HCT116 (cell line): ENCODE measurements around the gene CHST12. TPM values are rescaled to one million over a fixed set of nuclear protein-coding genes. Genes with fewer than 3 reads are reported as not detected.
"Not testable (repeated sequence)": the region's sequence is repeated elsewhere in the genome, so short reads cannot be mapped to it uniquely, and the experiment has no call there.

Source experiments
- ATAC-seq: fragments of 200-7000 bp; cut with Tn5 transposase; 2 replicates; pipeline ENCODE4 v1.9.1; 2020; ENCODE audit warnings: mild to moderate bottlenecking, moderate library complexity
- BruUV-seq: library from RNA; stranded (reverse); fragments of 400-500 nt; replicated peaks from 2 replicates; lab custom pipeline; 2021; lab: Mats Ljungman, UMichigan
- CTCF ChIA-PET: fragments of 300-600 bp; sonication (Branson Sonifier 250); formaldehyde crosslinking; loops from one replicate; lab custom pipeline; 2021; ENCODE audit warnings: antibody characterized with exemption; lab: Charles Lee
- POLR2A ChIA-PET: fragments of 300-600, 350-600 bp; sonication (Branson Sonifier 250); formaldehyde crosslinking; loops from one replicate; lab custom pipeline; 2021; ENCODE audit warnings: antibody characterized with exemption; lab: Charles Lee
- RAD21 ChIA-PET, 2 experiments: fragments of 300-600 bp; sonication (Branson Sonifier 250); formaldehyde crosslinking; loops; one replicate each; lab custom pipeline; 2023; ENCODE audit warnings: low total read pairs in 2 of 2; ENCODE audit not compliant: uncharacterized antibody in 2 of 2, unreplicated experiment in 2 of 2, low non-redundant PET in 1 of 2; lab: Charles Lee
- DNase-seq: peaks from one replicate; pipeline ENCODE4 v3.0.0-alpha.2; 2010; ENCODE audit warnings: low read depth, low spot score
- H2AFZ ChIP-seq: fragments of 200-600 bp; shearing (Covaris generic), sonication (generic); 2 replicates; pipeline ENCODE4 v1.6.1; 2017; ENCODE audit warnings: low read depth, mixed run types, mixed read lengths, antibody characterized with exemption, low read length; ENCODE audit not compliant: poor library complexity, severe bottlenecking
- H3K27ac ChIP-seq: 2 replicates; pipeline ENCODE4 v1.5.1; 2012; ENCODE audit warnings: low read depth, low read length
- H3K27me3 ChIP-seq: fragments of 200-600 bp; sonication (generic); 2 replicates; pipeline ENCODE4 v1.6.1; 2016; ENCODE audit warnings: mixed run types, low read length, mixed read lengths; ENCODE audit not compliant: insufficient read depth
- H3K36me3 ChIP-seq, 2 experiments: fragments of 200-500 bp in 1 of 2; fragments of 200-600 bp in 1 of 2; sonication (Bioruptor generic) in 1 of 2; sonication (generic) in 1 of 2; 2 replicates each; pipeline versions ENCODE4 v1.5.1 to v1.6.1; 2014 to 2016; ENCODE audit warnings: low read length in 2 of 2, inconsistent platforms in 1 of 2, mixed read lengths in 1 of 2, mixed run types in 1 of 2; ENCODE audit not compliant: insufficient read depth in 2 of 2, control insufficient read depth in 1 of 2
- H3K4me1 ChIP-seq, 2 experiments: fragments of 200-600 bp in 1 of 2; sonication (generic) in 1 of 2; 2 replicates each; pipeline versions ENCODE4 v1.5.1 to v1.6.1; 2012 to 2017; ENCODE audit warnings: low read length in 2 of 2, inconsistent platforms in 1 of 2, mild to moderate bottlenecking in 1 of 2, mixed read lengths in 1 of 2, mixed run types in 1 of 2, moderate library complexity in 1 of 2; ENCODE audit not compliant: insufficient read depth in 2 of 2, control insufficient read depth in 1 of 2
- H3K4me2 ChIP-seq: fragments of 200-600 bp; sonication (generic); 2 replicates; pipeline ENCODE4 v1.6.1; 2017; ENCODE audit warnings: mixed run types, low read length, mixed read lengths
- H3K4me3 ChIP-seq, 2 experiments: fragments of 200-600 bp in 1 of 2; sonication (generic) in 1 of 2; replicated peaks in 1 of 2; 2 replicates each; pipeline ENCODE4 v1.5.1; 2011 to 2016; ENCODE audit warnings: low read length in 2 of 2, control low read depth in 1 of 2, low read depth in 1 of 2, mild to moderate bottlenecking in 1 of 2, mixed read lengths in 1 of 2, mixed run types in 1 of 2
- H3K79me2 ChIP-seq: fragments of 200-600 bp; sonication (generic); 2 replicates; pipeline ENCODE4 v1.6.1; 2017; ENCODE audit warnings: mild to moderate bottlenecking, mixed run types, low read length, moderate library complexity, mixed read lengths; ENCODE audit not compliant: insufficient read depth
- H3K9ac ChIP-seq: fragments of 200-600 bp; sonication (generic); 2 replicates; pipeline ENCODE4 v1.6.1; 2016; ENCODE audit warnings: low read length, mixed read lengths
- H3K9me2 ChIP-seq: fragments of 200-600 bp; sonication (generic), shearing (Covaris generic); 2 replicates; pipeline ENCODE4 v1.6.1; 2017; ENCODE audit warnings: mixed run types, mild to moderate bottlenecking, moderate library complexity; ENCODE audit not compliant: insufficient read depth
- H3K9me3 ChIP-seq, 2 experiments: fragments of 200-500 bp in 1 of 2; fragments of 200-600 bp in 1 of 2; sonication (Bioruptor generic) in 1 of 2; sonication (generic) in 1 of 2; 2 replicates each; pipeline ENCODE4 v1.6.1; 2014 to 2017; ENCODE audit warnings: low read length in 2 of 2, mixed read lengths in 2 of 2, inconsistent platforms in 1 of 2, low read depth in 1 of 2, mild to moderate bottlenecking in 1 of 2, mixed run types in 1 of 2, moderate library complexity in 1 of 2; ENCODE audit not compliant: control insufficient read depth in 1 of 2, insufficient read depth in 1 of 2
- H4K20me1 ChIP-seq: fragments of 200-600 bp; sonication (generic), shearing (Covaris generic); 2 replicates; pipeline ENCODE4 v1.6.1; 2017; ENCODE audit warnings: mixed run types, mild to moderate bottlenecking, moderate library complexity; ENCODE audit not compliant: insufficient read depth
- CEBPB ChIP-seq: IDR thresholded peaks from 2 replicates; pipeline ENCODE4 v1.6.1; 2012; ENCODE audit warnings: low read depth
- ELF1 ChIP-seq: IDR thresholded peaks from 2 replicates; pipeline ENCODE4 v1.6.1; 2012; ENCODE audit warnings: low read depth, borderline replicate concordance
- EZH2phosphoT487 ChIP-seq: fragments of 200-600 bp; IDR thresholded peaks from 2 replicates; pipeline ENCODE4 v1.6.1; 2018; ENCODE audit warnings: antibody characterized with exemption, borderline replicate concordance
- RAD21 ChIP-seq: IDR thresholded peaks from 2 replicates; pipeline ENCODE4 v1.6.1; 2012; ENCODE audit warnings: low read depth, mild to moderate bottlenecking
- SP1 ChIP-seq: IDR thresholded peaks from 2 replicates; pipeline ENCODE4 v1.6.1; 2012; ENCODE audit warnings: low read depth
- SRF ChIP-seq: IDR thresholded peaks from 2 replicates; pipeline ENCODE4 v1.6.1; 2012; ENCODE audit warnings: low read depth
- YY1 ChIP-seq: IDR thresholded peaks from 2 replicates; pipeline ENCODE4 v1.6.1; 2011; ENCODE audit warnings: low read length, low read depth, moderate library complexity, mild to moderate bottlenecking; ENCODE audit not compliant: insufficient replicate concordance; ENCODE audit errors: extremely low read depth
- ZFX ChIP-seq: fragments of 450-650 bp; IDR thresholded peaks from 2 replicates; pipeline ENCODE4 v1.6.1; 2017
- ZNF274 ChIP-seq: fragments of 200-500 bp; sonication (Bioruptor generic); IDR thresholded peaks from 2 replicates; pipeline ENCODE4 v1.6.1; 2014; ENCODE audit warnings: mild to moderate bottlenecking, low read depth, low read length, inconsistent platforms
- intact Hi-C: fragments of 100-400 bp; cut with micrococcal nuclease; formaldehyde crosslinking; loops from 2 replicates; pipeline ENCODE4 v1.10.0; 2022
- total RNA-seq: library from RNA; stranded (reverse); gene quantifications from one replicate; pipeline ENCODE4 v1.2.1, GENCODE V29; 2021; ENCODE audit not compliant: unreplicated experiment
- TF ChIP-seq, protein P1 (sequence below): IDR thresholded peaks from 2 replicates; pipeline ENCODE4 v1.6.1; 2012
- TF ChIP-seq, protein P2 (sequence below): IDR thresholded peaks from 2 replicates; pipeline ENCODE4 v1.6.1; 2012
- TF ChIP-seq, protein P3 (sequence below), 3 experiments: fragments of 200-600 bp in 1 of 3; sonication (generic) in 1 of 3; IDR thresholded peaks in 2 of 3; conservative IDR thresholded peaks in 1 of 3; 2 replicates each; pipeline ENCODE4 v1.5.1; 2012 to 2017; ENCODE audit warnings: low read depth in 2 of 3, low read length in 2 of 3, antibody characterized with exemption in 1 of 3, borderline replicate concordance in 1 of 3, control low read depth in 1 of 3, mild to moderate bottlenecking in 1 of 3, mixed read lengths in 1 of 3, mixed run types in 1 of 3, moderate library complexity in 1 of 3; ENCODE audit not compliant: insufficient read depth in 1 of 3

CHST12 gene
- total RNA-seq, 1 experiment from 2014 or later: 14.2 TPM

DNA sequence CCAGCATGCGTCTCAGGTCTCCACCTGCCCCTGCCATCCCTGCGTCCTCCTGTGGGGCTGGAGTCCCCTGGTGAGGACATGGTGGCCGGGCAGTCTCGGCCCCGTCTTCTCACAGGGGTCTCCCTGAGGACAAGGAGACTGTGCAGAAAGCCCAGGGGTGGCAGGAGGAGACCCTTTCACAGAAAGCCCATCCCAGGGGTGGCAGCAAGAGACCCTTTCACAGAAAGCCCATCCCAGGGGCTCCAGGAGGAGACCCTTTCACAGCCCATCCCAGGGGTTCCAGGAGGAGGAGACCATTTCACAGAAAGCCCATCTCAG lies 14.8 kb upstream of the CHST12 start:
- no peaks in the 10 kb centered on the region for H3K27me3 ChIP-seq
- no peak for DNase-seq
- H3K27ac ChIP-seq: no peak overlapping the region
- no peak overlapping the region for H3K4me2 ChIP-seq
- no peak overlapping the region for H3K4me3 ChIP-seq
- RAD21 ChIA-PET: no interaction called here
- no peak overlapping the region for H3K9ac ChIP-seq
- no peaks in the 10 kb centered on the region for H3K9me3 ChIP-seq
- TF ChIP-seq ZFX (no peak), RAD21 (no peak)
- no peak for ATAC-seq
- H4K20me1 ChIP-seq: no peaks in the 10 kb centered on the region
- H3K4me1 ChIP-seq: peaks cover 3 to 6% of the 10 kb centered on the region in 2 experiments
- H3K79me2 ChIP-seq: no peaks in the 10 kb centered on the region
- POLR2A ChIA-PET: no interaction called here
- intact Hi-C loops: no loop called here
- H3K36me3 ChIP-seq: no peaks in the 10 kb centered on the region
- no peak overlapping the region for H2AFZ ChIP-seq
- BruUV-seq: no TSS peak
- H3K9me2 ChIP-seq: no peaks in the 10 kb centered on the region
- CTCF ChIA-PET: no interaction called here

DNA sequence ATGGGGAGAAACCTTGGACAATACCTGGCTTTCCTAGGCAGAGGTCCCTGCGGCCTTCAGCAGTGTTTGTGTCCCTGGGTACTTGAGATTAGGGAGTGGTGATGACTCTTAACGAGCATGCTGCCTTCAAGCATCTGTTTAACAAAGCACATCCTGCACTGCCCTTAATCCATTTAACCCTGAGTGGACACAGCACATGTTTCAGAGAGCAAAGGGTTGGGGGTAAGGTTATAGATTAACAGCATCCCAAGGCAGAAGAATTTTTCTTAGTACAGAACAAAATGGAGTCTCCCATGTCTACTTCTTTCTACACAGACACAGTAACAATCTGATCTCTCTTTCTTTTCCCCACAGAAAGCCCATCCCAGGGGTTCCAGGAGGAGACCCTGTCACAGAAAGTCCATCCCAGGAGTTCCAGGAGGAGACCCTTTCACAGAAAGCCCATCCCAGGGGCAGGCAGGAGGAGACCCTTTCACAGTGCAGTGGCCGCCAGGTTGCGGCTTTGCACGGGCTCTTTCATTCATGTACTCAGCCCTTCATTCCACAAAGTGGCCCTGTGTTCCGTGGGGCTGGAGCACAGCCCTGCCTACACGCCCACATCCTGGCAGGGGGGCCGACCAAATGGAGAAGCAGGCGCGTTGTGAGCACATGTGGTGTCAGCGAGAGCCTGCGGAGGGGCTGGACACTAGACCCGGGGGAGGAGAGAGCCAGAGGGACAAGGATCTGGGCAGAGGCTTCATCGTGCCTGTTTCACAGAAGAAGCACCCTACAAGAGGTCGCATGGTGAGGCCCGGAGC lies 13.2 kb upstream of the CHST12 start:
- CTCF ChIA-PET, BruUV-seq, H3K27ac ChIP-seq, DNase-seq, H3K9ac ChIP-seq, intact Hi-C loops, H4K20me1 ChIP-seq, H3K4me1 ChIP-seq, ATAC-seq, H3K36me3 ChIP-seq, H3K79me2 ChIP-seq, POLR2A ChIA-PET, H3K9me3 ChIP-seq, RAD21 ChIA-PET, H2AFZ ChIP-seq, H3K4me2 ChIP-seq, H3K4me3 ChIP-seq, H3K27me3 ChIP-seq, H3K9me2 ChIP-seq: not testable (repeated sequence)

DNA sequence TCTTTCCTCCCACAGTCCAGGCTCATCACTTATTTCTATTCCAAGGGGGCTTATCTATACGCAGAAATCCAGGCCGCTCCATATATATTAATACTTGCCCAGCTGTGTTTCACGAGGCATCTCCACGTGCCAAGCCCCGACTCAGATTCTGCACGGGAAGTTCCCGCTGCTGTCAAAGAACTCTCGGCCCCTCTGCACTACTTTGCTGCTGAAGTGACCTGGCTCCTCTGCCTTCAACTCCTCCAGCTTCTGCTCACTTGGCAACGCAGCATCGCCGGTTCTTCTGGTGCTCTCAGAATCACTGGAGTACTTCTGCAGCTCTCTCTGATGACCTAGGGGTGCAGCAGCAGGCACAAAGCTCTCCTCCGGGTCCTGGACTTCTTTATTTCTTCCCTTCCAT lies 9.7 kb upstream of the CHST12 start:
- H3K9me3 ChIP-seq: no peaks in the 10 kb centered on the region
- CTCF ChIA-PET: no interaction called here
- RAD21 ChIA-PET: no interaction called here
- no peak overlapping the region for H3K4me2 ChIP-seq
- DNase-seq (no peak), ATAC-seq (no peak)
- POLR2A ChIA-PET: no interaction called here
- no peaks in the 10 kb centered on the region for H3K36me3 ChIP-seq
- no TSS peak for BruUV-seq
- H3K27ac ChIP-seq: no peak overlapping the region
- H3K4me1 ChIP-seq: no peaks in the 10 kb centered on the region; a peak in 1 of 4 replicates
- H3K79me2 ChIP-seq: no peaks in the 10 kb centered on the region
- no peak overlapping the region for H3K9ac ChIP-seq
- H3K4me3 ChIP-seq: no peak overlapping the region
- H3K9me2 ChIP-seq: no peaks in the 10 kb centered on the region
- H4K20me1 ChIP-seq: no peaks in the 10 kb centered on the region
- intact Hi-C loops: no loop called here
- no peak overlapping the region for H2AFZ ChIP-seq
- no peaks in the 10 kb centered on the region for H3K27me3 ChIP-seq
- TF ChIP-seq CEBPB (no peak), SRF (no peak), SP1 (no peak), ZNF274 (no peak), YY1 (no peak), EZH2phosphoT487 (no peak), ZFX (no peak), ELF1 (no peak)
- TF ChIP-seq, protein P1, sequence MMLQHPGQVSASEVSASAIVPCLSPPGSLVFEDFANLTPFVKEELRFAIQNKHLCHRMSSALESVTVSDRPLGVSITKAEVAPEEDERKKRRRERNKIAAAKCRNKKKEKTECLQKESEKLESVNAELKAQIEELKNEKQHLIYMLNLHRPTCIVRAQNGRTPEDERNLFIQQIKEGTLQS: no peak
- TF ChIP-seq, protein P2, sequence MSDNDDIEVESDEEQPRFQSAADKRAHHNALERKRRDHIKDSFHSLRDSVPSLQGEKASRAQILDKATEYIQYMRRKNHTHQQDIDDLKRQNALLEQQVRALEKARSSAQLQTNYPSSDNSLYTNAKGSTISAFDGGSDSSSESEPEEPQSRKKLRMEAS: no peak
- TF ChIP-seq, protein P3, sequence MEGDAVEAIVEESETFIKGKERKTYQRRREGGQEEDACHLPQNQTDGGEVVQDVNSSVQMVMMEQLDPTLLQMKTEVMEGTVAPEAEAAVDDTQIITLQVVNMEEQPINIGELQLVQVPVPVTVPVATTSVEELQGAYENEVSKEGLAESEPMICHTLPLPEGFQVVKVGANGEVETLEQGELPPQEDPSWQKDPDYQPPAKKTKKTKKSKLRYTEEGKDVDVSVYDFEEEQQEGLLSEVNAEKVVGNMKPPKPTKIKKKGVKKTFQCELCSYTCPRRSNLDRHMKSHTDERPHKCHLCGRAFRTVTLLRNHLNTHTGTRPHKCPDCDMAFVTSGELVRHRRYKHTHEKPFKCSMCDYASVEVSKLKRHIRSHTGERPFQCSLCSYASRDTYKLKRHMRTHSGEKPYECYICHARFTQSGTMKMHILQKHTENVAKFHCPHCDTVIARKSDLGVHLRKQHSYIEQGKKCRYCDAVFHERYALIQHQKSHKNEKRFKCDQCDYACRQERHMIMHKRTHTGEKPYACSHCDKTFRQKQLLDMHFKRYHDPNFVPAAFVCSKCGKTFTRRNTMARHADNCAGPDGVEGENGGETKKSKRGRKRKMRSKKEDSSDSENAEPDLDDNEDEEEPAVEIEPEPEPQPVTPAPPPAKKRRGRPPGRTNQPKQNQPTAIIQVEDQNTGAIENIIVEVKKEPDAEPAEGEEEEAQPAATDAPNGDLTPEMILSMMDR (IDR thresholded peaks at IDR 0.05 in 2 of 3, conservative IDR thresholded peaks at IDR 0.05 in 1 of 3; ENCODE audit: borderline replicate concordance in 1 of 3, insufficient read depth in 1 of 3, low read depth in 2 of 3, low read length in 2 of 3): no peak
